ENCODE data around the gene ZC3H7A.

DNA sequence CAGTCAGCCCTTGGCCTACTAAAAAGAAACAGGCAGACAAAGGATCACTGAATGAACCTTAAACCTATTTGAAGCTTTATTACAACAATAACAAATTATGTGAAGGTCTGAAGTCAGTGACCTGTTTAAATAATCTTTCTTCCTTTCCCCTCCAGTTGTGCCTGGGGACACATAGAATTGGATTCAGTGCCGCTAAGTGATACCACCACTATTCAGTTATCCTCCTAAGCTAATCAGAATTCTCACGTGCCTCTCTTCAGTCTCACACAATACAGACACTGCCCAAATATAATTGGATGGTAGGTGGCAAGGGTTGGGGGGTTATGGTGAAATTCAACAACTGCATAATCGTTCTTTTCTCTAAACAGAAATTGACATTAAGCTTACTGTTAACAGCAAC, 65.8 kb downstream of the ZC3H7A start:
- TF ChIP-seq ZNF629 (tag by site-specific recombination; IDR thresholded peaks at IDR 0.05) (no peak), ZNF114 (tag by site-specific recombination; IDR thresholded peaks at IDR 0.05) (no peak), ZSCAN30 (tag by site-specific recombination; IDR thresholded peaks at IDR 0.05) (no peak), KLF16 (tag by site-specific recombination; IDR thresholded peaks at IDR 0.05) (no peak), ZNF610 (tag by site-specific recombination; IDR thresholded peaks at IDR 0.05; ENCODE audit: borderline replicate concordance) (no peak), ZNF654 (tag by site-specific recombination; IDR thresholded peaks at IDR 0.05; ENCODE audit: low read depth) (no peak)
- TF ChIP-seq, protein P1, sequence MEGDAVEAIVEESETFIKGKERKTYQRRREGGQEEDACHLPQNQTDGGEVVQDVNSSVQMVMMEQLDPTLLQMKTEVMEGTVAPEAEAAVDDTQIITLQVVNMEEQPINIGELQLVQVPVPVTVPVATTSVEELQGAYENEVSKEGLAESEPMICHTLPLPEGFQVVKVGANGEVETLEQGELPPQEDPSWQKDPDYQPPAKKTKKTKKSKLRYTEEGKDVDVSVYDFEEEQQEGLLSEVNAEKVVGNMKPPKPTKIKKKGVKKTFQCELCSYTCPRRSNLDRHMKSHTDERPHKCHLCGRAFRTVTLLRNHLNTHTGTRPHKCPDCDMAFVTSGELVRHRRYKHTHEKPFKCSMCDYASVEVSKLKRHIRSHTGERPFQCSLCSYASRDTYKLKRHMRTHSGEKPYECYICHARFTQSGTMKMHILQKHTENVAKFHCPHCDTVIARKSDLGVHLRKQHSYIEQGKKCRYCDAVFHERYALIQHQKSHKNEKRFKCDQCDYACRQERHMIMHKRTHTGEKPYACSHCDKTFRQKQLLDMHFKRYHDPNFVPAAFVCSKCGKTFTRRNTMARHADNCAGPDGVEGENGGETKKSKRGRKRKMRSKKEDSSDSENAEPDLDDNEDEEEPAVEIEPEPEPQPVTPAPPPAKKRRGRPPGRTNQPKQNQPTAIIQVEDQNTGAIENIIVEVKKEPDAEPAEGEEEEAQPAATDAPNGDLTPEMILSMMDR (tag by site-specific recombination; IDR thresholded peaks at IDR 0.05): no peak
